Neuronal stem cell (in vitro differentiated cells): Measurements from ENCODE around the gene HOXD10.

Source experiments
- DNase-seq: peaks from one replicate; pipeline ENCODE4 v3.0.0-alpha.2; 2013; ENCODE audit warnings: low spot score
- H2AFZ ChIP-seq: one replicate; pipeline ENCODE4 v1.6.1; 2013; ENCODE audit warnings: mild to moderate bottlenecking, low read length, inconsistent platforms
- H2AK5ac ChIP-seq: 2 replicates; pipeline ENCODE4 v1.6.1; 2013; ENCODE audit warnings: low read depth, mild to moderate bottlenecking, inconsistent platforms, low read length, moderate library complexity, mixed read lengths
- H2BK120ac ChIP-seq: 2 replicates; pipeline ENCODE4 v1.6.1; 2013; ENCODE audit warnings: low read depth, mild to moderate bottlenecking, inconsistent platforms, low read length, moderate library complexity, mixed read lengths
- H2BK12ac ChIP-seq: one replicate; pipeline ENCODE4 v1.6.1; 2013; ENCODE audit warnings: low read length, inconsistent platforms
- H2BK15ac ChIP-seq: 2 replicates; pipeline ENCODE4 v1.6.1; 2013; ENCODE audit warnings: mild to moderate bottlenecking, low read length, inconsistent platforms, mixed read lengths
- H2BK5ac ChIP-seq: one replicate; pipeline ENCODE4 v1.6.1; 2013; ENCODE audit warnings: inconsistent platforms, mild to moderate bottlenecking, low read length, moderate library complexity
- H3K14ac ChIP-seq: one replicate; pipeline ENCODE4 v1.6.1; 2013; ENCODE audit warnings: low read length, inconsistent platforms
- H3K18ac ChIP-seq: 2 replicates; pipeline ENCODE4 v1.6.1; 2013; ENCODE audit warnings: low read length, inconsistent platforms
- H3K23ac ChIP-seq: 2 replicates; pipeline ENCODE4 v1.6.1; 2013; ENCODE audit warnings: low read depth, mild to moderate bottlenecking, mixed read lengths, low read length, inconsistent platforms; ENCODE audit not compliant: poor library complexity
- H3K27ac ChIP-seq: replicated peaks from 3 replicates; pipeline ENCODE4 v1.5.1; 2013; ENCODE audit warnings: low read length, inconsistent platforms
- H3K27me3 ChIP-seq, 3 experiments: 2 replicates each; pipeline ENCODE4 v1.6.1; 2013; ENCODE audit warnings: low read length in 3 of 3, mild to moderate bottlenecking in 2 of 3, inconsistent platforms in 1 of 3, low read depth in 1 of 3, mixed read lengths in 1 of 3, moderate library complexity in 1 of 3; ENCODE audit not compliant: control insufficient read depth in 3 of 3, insufficient read depth in 3 of 3
- H3K36me3 ChIP-seq, 2 donors: replicated peaks in 1 of 2; 2 replicates each; pipeline ENCODE4 v1.6.1; 2013; ENCODE audit warnings: low read length in 2 of 2; ENCODE audit not compliant: control insufficient read depth in 2 of 2, insufficient read depth in 2 of 2
- H3K4ac ChIP-seq: 2 replicates; pipeline ENCODE4 v1.6.1; 2013; ENCODE audit warnings: inconsistent platforms, mild to moderate bottlenecking, low read length, moderate library complexity
- H3K4me1 ChIP-seq, 2 donors: 1 replicate in 1 of 2; 2 replicates in 1 of 2; pipeline ENCODE4 v1.6.1; 2013; ENCODE audit warnings: low read length in 2 of 2, low read depth in 1 of 2; ENCODE audit not compliant: control insufficient read depth in 2 of 2, insufficient read depth in 1 of 2
- H3K4me2 ChIP-seq: one replicate; pipeline ENCODE4 v1.6.1; 2013; ENCODE audit warnings: mild to moderate bottlenecking, low read length, inconsistent platforms; ENCODE audit not compliant: insufficient read depth, poor library complexity, severe bottlenecking
- H3K4me3 ChIP-seq, 2 donors: 2 replicates each; pipeline ENCODE4 v1.5.1; 2013; ENCODE audit warnings: low read length in 2 of 2, mild to moderate bottlenecking in 2 of 2, inconsistent platforms in 1 of 2, moderate library complexity in 1 of 2
- H3K79me1 ChIP-seq: one replicate; pipeline ENCODE4 v1.6.1; 2013; ENCODE audit warnings: low read depth, mild to moderate bottlenecking, inconsistent platforms, low read length, moderate library complexity
- H3K9ac ChIP-seq: one replicate; pipeline ENCODE4 v1.6.1; 2013; ENCODE audit warnings: mild to moderate bottlenecking, low read depth, low read length, inconsistent platforms; ENCODE audit not compliant: poor library complexity
- H3K9me3 ChIP-seq, 2 donors: replicated peaks in 1 of 2; 2 replicates each; pipeline versions ENCODE3 to v1.6.1; 2013; ENCODE audit warnings: low read length in 2 of 2, mild to moderate bottlenecking in 2 of 2, inconsistent platforms in 1 of 2, low read depth in 1 of 2, mixed read lengths in 1 of 2, moderate library complexity in 1 of 2; ENCODE audit not compliant: control insufficient read depth in 2 of 2, insufficient read depth in 1 of 2
- H4K8ac ChIP-seq: one replicate; pipeline ENCODE4 v1.6.1; 2013; ENCODE audit warnings: low read depth, mild to moderate bottlenecking, inconsistent platforms, low read length, moderate library complexity
- H4K91ac ChIP-seq: one replicate; pipeline ENCODE4 v1.6.1; 2013; ENCODE audit warnings: low read length, low read depth, mild to moderate bottlenecking, inconsistent platforms; ENCODE audit not compliant: poor library complexity
- WGBS, 2 donors: extraction: QIAGEN DNeasy Blood & Tissue Kit; methylation state at CpG; one replicate each; pipeline ENCODE4 v1.1.7; 2013; ENCODE audit warnings: missing lambda C conversion rate in 2 of 2, mixed read lengths in 1 of 2; ENCODE audit not compliant: insufficient read length in 2 of 2, insufficient replicate concordance in 1 of 2; ENCODE audit errors: extremely low coverage in 2 of 2; 5-methylcytosine and 5-hydroxymethylcytosine counted together

Gene HOXD10

DNA sequence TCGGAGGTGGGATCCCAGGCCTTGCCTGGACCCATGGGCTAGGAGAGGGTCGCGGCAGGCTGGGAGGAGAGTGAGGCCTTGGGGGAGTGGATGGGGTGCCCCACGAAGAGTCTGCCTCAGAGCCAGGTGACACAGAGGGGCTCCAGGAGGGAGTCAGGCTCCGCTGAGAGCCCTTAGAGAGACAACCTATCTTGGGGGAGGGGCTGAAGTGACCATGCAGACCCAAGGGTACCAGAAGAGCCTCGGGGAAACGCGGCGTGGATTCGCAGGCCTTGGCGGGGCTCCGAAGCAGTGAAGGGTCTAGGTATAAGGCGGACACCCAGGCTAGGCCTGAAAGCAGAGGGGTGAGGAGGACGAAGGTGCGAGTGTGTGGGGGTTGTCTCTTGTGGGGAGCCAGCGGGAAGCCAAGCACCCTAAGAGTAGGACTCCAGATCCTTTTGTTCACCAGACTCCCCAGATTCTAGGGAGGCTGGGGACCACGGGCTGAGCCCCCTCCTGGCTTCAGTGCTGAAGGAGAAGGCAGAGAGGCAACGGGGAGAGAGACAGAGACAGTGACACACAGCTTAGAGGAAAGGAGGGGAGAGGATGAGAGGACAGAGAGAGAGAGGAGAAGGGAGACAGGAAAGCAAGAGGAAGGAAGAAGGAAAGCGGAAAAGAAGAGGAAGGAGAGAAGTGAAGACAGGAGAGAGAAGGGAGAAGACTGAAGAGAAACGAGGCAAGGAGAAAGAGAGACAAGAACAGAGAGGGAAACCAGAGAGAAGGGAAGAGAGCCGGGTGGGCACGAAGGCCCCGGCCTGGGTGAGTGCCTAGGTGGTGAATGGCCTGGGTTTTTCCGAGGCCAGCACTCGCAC lies 10.6 kb upstream of the HOXD10 start:
- H3K14ac ChIP-seq = no peak overlapping the region
- no peak overlapping the region for H3K4ac ChIP-seq
- H3K79me1 ChIP-seq = no peaks in the 10 kb centered on the region
- H2AFZ ChIP-seq = peak overlapping the region; percentile 66
- DNase-seq = no peak
- no peak overlapping the region for H3K18ac ChIP-seq
- H3K36me3 ChIP-seq = no peaks in the 10 kb centered on the region
- no CpG with 5 or more reads among the region's 25 CpGs for WGBS, 2 donors
- H3K23ac ChIP-seq = no peak overlapping the region
- no peak overlapping the region for H4K8ac ChIP-seq
- H2AK5ac ChIP-seq = no peak overlapping the region
- peaks cover 5 to 7% of the 10 kb centered on the region in 2 donors for H3K9me3 ChIP-seq
- no peak overlapping the region for H2BK120ac ChIP-seq
- H2BK15ac ChIP-seq = no peak overlapping the region
- H3K27me3 ChIP-seq = peaks cover 69 to 98% (median 97%) of the 10 kb centered on the region in 3 experiments
- H3K4me3 ChIP-seq = peak overlapping the region in 1 of 2 donors; percentile 56
- H2BK12ac ChIP-seq = no peak overlapping the region
- H3K27ac ChIP-seq = no peak overlapping the region
- no peak overlapping the region for H2BK5ac ChIP-seq
- no peak overlapping the region for H4K91ac ChIP-seq
- no peak overlapping the region for H3K4me2 ChIP-seq
- H3K9ac ChIP-seq = no peak overlapping the region
- peaks cover 0 to 1% of the 10 kb centered on the region in 2 donors for H3K4me1 ChIP-seq

DNA sequence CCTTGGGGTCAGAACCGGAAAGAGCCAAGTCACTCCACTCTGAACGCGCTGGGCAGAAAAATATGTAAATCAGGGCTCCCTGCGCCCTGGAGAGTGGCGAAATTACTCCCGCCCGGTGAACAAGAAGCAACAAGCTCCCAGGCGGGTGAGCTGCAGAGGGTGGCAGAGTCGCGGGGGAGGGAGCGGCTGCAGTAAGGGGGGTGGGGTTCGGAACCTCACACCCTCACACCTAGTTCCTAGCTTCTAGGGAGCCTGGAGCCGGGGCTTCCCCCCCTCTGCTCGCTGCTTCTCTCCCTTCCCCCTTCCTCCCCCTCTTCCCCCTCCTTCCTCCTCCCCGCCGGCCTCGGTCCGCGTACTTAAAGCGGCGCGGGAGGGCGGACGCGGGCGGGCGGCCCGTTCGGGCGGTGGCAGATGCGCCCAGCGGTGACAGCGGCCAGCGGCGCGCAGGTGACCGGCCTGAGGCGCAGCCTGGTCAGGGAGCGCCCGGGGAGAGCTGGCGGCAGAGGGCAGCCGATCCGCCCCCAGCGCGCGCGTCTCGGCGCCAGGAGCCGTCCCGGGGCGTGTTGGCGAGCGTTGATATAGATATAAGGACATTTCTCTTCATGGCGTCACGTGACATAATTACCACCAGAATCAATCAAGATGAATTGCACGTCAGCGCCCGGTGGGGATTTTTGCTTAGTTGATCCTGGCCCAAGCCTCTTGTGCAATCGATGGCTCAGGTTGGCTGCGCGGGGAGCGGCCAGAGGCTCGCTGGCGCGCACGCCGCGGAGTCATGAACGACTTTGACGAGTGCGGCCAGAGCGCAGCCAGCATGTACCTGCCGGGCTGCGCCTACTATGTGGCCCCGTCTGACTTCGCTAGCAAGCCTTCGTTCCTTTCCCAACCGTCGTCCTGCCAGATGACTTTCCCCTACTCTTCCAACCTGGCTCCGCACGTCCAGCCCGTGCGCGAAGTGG lies 9.7 kb upstream of the HOXD10 start, which contains the start of gene HOXD11:
Gene HOXD11 (plus strand): TSS at position 700 of the 959 bp plus-strand sequence. CDS start 76 bp downstream, at position 776.
- no peak within 1 kb of the TSS for H2BK5ac ChIP-seq
- peak within 1 kb of the TSS; percentile 66 for H2AFZ ChIP-seq
- H3K4me3 ChIP-seq = no peak within 1 kb of the TSS
- WGBS, 2 donors = no CpG with 5 or more reads among the region's 85 CpGs
- H3K36me3 ChIP-seq = no peaks in the 10 kb centered on the region
- H3K18ac ChIP-seq = no peak within 1 kb of the TSS
- no peak within 1 kb of the TSS for H2BK15ac ChIP-seq
- peaks cover 0 to 1% of the 10 kb centered on the region in 2 donors for H3K4me1 ChIP-seq
- no peak within 1 kb of the TSS for H3K9ac ChIP-seq
- H2BK12ac ChIP-seq = no peak within 1 kb of the TSS
- H3K79me1 ChIP-seq = no peaks in the 10 kb centered on the region
- no peak within 1 kb of the TSS for H2BK120ac ChIP-seq
- no peak within 1 kb of the TSS for H3K27ac ChIP-seq
- no peak within 1 kb of the TSS for H3K4ac ChIP-seq
- H4K8ac ChIP-seq = no peak within 1 kb of the TSS
- H3K9me3 ChIP-seq = peaks cover 0 to 4% of the 10 kb centered on the region in 2 donors
- H3K23ac ChIP-seq = peak within 1 kb of the TSS; percentile 91
- H3K4me2 ChIP-seq = peak within 1 kb of the TSS; percentile 33
- H2AK5ac ChIP-seq = no peak within 1 kb of the TSS
- H4K91ac ChIP-seq = no peak within 1 kb of the TSS
- no peak for DNase-seq
- H3K14ac ChIP-seq = no peak within 1 kb of the TSS
- H3K27me3 ChIP-seq = peaks cover 63 to 98% (median 97%) of the 10 kb centered on the region in 3 experiments

DNA sequence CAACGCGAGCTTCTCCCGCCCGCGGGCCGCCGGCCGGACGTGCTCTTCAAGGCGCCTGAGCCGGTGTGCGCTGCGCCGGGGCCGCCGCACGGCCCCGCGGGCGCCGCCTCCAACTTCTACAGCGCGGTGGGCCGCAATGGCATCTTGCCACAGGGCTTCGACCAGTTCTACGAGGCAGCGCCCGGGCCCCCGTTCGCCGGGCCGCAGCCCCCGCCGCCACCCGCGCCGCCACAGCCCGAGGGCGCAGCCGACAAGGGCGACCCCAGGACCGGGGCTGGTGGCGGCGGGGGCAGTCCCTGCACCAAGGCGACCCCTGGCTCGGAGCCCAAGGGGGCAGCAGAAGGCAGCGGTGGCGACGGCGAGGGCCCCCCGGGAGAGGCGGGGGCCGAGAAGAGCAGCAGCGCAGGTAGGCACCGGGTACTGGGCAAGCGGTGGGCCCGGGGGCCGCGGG lies 8.8 kb upstream of the HOXD10 start:
- DNase-seq = no peak
- Histone ChIP-seq H3K18ac (no peak overlapping the region), H3K27ac (no peak overlapping the region), H3K4ac (no peak overlapping the region), H2AFZ (no peak overlapping the region), H4K8ac (no peak overlapping the region), H3K9me3 (peaks cover 0 to 4% of the 10 kb centered on the region in 2 donors), H3K4me2 (peak overlapping the region; percentile 25), H3K4me3 (no peak overlapping the region), H2BK12ac (no peak overlapping the region), H3K79me1 (no peaks in the 10 kb centered on the region), H3K9ac (no peak overlapping the region), H3K36me3 (no peaks in the 10 kb centered on the region), H3K4me1 (peaks cover 0 to 1% of the 10 kb centered on the region in 2 donors), H3K27me3 (peaks cover 66 to 99% (median 98%) of the 10 kb centered on the region in 3 experiments), H3K14ac (no peak overlapping the region), H2AK5ac (no peak overlapping the region), H3K23ac (no peak overlapping the region), H2BK120ac (no peak overlapping the region), H4K91ac (no peak overlapping the region), H2BK5ac (no peak overlapping the region), H2BK15ac (no peak overlapping the region)
- no CpG with 5 or more reads among the region's 59 CpGs for WGBS, 2 donors
